ENCODE measurements around the gene BRD1. TPM values are rescaled to one million over a fixed set of nuclear protein-coding genes. Genes with fewer than 3 reads are reported as not detected.
"Not testable (repeated sequence)": the region's sequence is repeated elsewhere in the genome, so short reads cannot be mapped to it uniquely, and the experiment has no call there.

The BRD1 gene
- total RNA-seq, 3 donors from 2014 or later, result 33.4 to 51.3 (median 48.4) TPM

GRCh38 chr22:49783926-49784629 is 43.6 kb downstream of the BRD1 start:
- ATAC-seq (no peak), DNase-seq (peak in 1 of 3 donors; percentile 40)
- no peak for TF ChIP-seq CTCF (IDR thresholded peaks at IDR 0.05)
- Histone ChIP-seq H3K4me3 (no peak overlapping the region), H3K9me3 (no peaks in the 10 kb centered on the region), H3K4me1 (ENCODE audit: low read depth) (peaks cover 8% of the 10 kb centered on the region), H3K36me3 (ENCODE audit: low read depth) (peaks cover 5% of the 10 kb centered on the region)
- intact Hi-C loops (cut with DNase I, micrococcal nuclease), result no loop called here

GRCh38 chr22:49783036-49783746 is 44.5 kb downstream of the BRD1 start:
- ATAC-seq (no peak), DNase-seq (peak in 1 of 3 donors; percentile 48)
- Histone ChIP-seq H3K4me1 (ENCODE audit: low read depth) (no peaks in the 10 kb centered on the region), H3K36me3 (ENCODE audit: low read depth) (peaks cover 5% of the 10 kb centered on the region), H3K4me3 (no peak overlapping the region), H3K9me3 (no peaks in the 10 kb centered on the region)
- no peak for TF ChIP-seq CTCF (IDR thresholded peaks at IDR 0.05)
- intact Hi-C loops (cut with DNase I, micrococcal nuclease), result no loop called here

- not testable (repeated sequence) for H3K4me1 ChIP-seq (ENCODE audit: low read depth)
Measured at GRCh38 chr22:49781886-49782285, 45.8 kb downstream of the BRD1 start.

GRCh38 chr22:49781289-49781782 is 46.3 kb downstream of the BRD1 start:
- no peaks in the 10 kb centered on the region for H3K4me1 ChIP-seq (ENCODE audit: low read depth)
- H3K4me3 ChIP-seq, result no peak overlapping the region
- TF ChIP-seq CTCF (IDR thresholded peaks at IDR 0.05), result no peak
- H3K9me3 ChIP-seq, result no peaks in the 10 kb centered on the region
- ATAC-seq, result no peak
- H3K36me3 ChIP-seq (ENCODE audit: low read depth), result no peaks in the 10 kb centered on the region
- peak in 1 of 3 donors; percentile 46 for DNase-seq
- intact Hi-C loops (cut with DNase I, micrococcal nuclease), result no loop called here

More at GRCh38 chr22:49781886-49782285, 45.8 kb downstream of the BRD1 start:
- ATAC-seq; H3K4me3 ChIP-seq; H3K36me3 ChIP-seq (ENCODE audit: low read depth); intact Hi-C loops (cut with DNase I, micrococcal nuclease); H3K9me3 ChIP-seq: not testable (repeated sequence)
- peak in 1 of 3 donors; percentile 38 for DNase-seq

GRCh38 chr22:49780698-49781288 is 46.9 kb downstream of the BRD1 start:
- TF ChIP-seq CTCF (IDR thresholded peaks at IDR 0.05), result no peak
- H3K4me3 ChIP-seq, result no peak overlapping the region
- DNase-seq (peak in 1 of 3 donors; percentile 33), ATAC-seq (no peak)
- no peaks in the 10 kb centered on the region for H3K36me3 ChIP-seq (ENCODE audit: low read depth)
- H3K4me1 ChIP-seq (ENCODE audit: low read depth), result no peaks in the 10 kb centered on the region
- no peaks in the 10 kb centered on the region for H3K9me3 ChIP-seq
- intact Hi-C loops (cut with DNase I, micrococcal nuclease), result no loop called here

Data from mucosa of descending colon (tissue), 3 donors.